Fibroblast of mammary gland (primary cell): ENCODE data around the gene TTYH2.

Source experiments
- DNase-seq: peaks from one replicate; pipeline ENCODE4 v3.0.0-alpha.2; 2010; ENCODE audit warnings: low read depth
- H3K4me3 ChIP-seq: 2 replicates; pipeline ENCODE4 v1.5.1; 2011; ENCODE audit warnings: low read depth, mild to moderate bottlenecking, low read length, moderate library complexity; ENCODE audit not compliant: control insufficient read depth
- CTCF ChIP-seq: conservative IDR thresholded peaks from 2 replicates; pipeline ENCODE4 v1.5.1; 2011; ENCODE audit warnings: low read depth, low read length, inconsistent platforms; ENCODE audit not compliant: control insufficient read depth, insufficient read depth

Gene TTYH2

DNA sequence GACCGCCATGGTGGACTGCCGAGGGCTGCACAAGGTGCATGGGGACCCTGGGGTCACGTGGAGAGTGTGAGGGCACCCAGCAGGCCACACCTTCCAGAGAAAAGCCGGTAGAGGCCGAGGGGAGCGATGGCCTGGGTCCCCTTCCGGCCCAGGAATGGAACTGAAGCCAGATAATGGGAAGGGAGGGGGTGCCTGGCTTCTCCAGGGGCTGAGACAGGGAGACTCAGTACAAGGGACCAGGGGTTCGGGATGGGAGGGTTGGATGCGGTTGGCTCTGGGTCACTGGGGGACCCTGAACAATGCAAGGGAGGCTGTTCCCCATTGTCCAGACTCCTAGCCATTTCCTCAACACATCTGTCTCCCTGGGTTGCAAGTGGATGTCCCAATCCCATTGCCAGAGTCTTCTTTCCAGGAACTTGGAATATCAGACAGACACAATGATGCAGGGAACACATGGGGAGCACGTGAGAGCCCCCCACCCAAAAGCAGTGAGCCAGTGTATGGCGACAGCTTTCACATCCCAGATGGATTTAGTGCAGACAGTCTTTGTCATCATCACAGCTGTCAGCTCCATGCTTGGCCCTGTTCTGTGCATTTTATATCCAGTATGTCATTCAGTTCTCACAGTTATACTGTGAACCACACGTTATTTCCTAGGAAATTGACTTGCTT is 37.1 kb downstream of the TTYH2 start:
- TF ChIP-seq CTCF, result no peak
- no peak for DNase-seq

DNA sequence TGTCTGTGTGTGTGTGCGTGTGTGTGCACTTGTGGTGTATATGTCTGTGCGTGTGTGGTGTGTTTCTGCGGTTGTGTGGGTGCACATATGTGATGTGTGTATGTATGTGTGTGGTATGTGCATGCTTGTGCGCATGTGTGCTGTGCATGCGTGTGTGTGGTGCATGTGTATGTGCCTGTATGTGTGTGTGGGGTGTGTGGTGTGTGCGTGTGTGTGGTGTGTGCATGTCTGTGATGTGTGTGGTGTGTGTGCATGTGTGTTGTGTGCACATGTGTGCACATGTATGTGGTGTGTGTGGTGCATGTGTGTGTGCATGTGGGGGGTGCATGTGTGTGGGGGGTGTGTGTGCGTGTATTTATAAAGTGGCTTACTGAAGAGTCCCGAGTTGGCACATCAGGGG is 37.7 kb downstream of the TTYH2 start:
- H3K4me3 ChIP-seq, result no peak overlapping the region
- no peak for DNase-seq
- TF ChIP-seq CTCF, result no peak

More for the DNA sequence above, 37.1 kb downstream of the TTYH2 start:
- H3K4me3 ChIP-seq, result no peak overlapping the region

DNA sequence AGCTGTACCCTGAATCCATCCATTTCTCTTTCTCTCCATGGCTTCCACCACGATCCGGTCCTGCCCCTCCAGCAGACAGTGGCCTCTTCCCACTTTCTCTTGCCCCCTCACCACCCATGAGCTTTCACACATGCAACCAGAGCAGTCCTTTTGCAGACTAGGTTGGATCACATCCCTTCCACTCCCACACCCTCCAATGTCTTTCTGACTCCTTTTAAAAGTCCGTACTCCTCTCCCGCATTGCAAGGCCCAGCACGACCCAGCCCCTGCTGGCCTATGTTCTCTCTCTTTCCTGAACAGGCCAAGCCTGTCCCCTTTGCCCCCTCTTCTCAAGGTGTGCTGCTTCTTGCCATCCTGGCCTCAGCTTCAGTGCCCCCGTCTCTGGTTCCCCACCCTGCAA is 38.2 kb downstream of the TTYH2 start:
- TF ChIP-seq CTCF, result no peak
- no peak overlapping the region for H3K4me3 ChIP-seq
- no peak for DNase-seq

DNA sequence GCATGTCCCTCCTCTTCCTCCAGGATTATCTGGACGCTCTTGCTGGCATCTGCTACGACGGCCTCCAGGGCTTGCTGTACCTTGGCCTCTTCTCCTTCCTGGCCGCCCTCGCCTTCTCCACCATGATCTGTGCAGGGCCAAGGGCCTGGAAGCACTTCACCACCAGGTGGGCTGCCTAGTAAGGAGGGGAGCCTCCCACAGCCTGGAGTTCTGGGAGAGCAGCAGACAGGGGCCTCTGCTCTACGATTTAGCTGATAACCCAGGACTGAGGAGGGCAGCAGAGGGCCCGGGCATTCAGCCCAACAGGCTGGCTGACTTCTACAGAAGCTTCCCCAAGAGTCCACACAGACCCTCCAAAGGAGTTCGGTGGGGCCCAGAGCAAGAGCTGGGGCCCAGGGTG is 38.8 kb downstream of the TTYH2 start:
- H3K4me3 ChIP-seq, result no peak overlapping the region
- TF ChIP-seq CTCF, result no peak
- DNase-seq, result no peak

DNA sequence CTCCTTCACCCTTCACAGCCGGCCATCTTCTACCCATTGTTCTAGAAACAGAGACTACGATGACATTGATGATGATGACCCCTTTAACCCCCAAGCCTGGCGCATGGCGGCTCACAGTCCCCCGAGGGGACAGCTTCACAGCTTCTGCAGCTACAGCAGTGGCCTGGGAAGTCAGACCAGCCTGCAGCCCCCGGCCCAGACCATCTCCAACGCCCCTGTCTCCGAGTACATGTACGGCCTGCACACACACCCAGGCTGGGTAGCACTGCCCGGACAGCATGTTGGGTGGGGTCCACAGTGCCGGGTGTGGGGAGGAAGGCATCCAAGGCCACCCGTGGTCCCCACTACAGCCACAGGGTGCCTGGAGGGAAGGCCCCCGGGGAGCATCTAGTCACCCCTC is 39.7 kb downstream of the TTYH2 start:
- DNase-seq, result no peak
- TF ChIP-seq CTCF, result no peak
- H3K4me3 ChIP-seq, result no peak overlapping the region

DNA sequence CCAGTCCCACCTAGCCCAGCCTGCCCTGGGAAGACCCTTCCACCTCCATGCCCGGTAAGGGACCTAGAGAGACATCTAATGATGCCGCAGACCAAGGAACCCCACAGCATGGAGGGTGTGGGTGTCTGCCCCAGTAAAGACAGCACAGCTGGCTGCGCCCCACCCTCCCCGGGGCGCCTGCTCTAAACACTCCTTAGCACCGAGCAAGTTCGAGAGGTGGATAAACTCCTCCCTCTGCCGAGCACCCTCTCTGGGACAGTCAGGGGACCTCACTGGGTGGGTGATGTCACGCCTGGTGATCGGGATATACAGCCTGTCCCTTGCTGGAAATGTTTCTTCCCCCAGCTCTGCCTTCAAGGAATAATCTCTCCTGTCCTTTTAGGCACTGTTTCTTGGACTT is 43.9 kb downstream of the TTYH2 start:
- no peak for TF ChIP-seq CTCF
- DNase-seq, result no peak
- H3K4me3 ChIP-seq, result no peak overlapping the region
